Fibroblast of gingiva (primary cell): Measurements from ENCODE around the gene TSPY4.
"Not testable (repeated sequence)": the region's sequence is repeated elsewhere in the genome, so short reads cannot be mapped to it uniquely, and the experiment has no call there.

Source experiments
- DNase-seq: peaks from one replicate; pipeline ENCODE4 v3.0.0-alpha.2; 2011; ENCODE audit warnings: low read depth

The TSPY4 gene, protein sequence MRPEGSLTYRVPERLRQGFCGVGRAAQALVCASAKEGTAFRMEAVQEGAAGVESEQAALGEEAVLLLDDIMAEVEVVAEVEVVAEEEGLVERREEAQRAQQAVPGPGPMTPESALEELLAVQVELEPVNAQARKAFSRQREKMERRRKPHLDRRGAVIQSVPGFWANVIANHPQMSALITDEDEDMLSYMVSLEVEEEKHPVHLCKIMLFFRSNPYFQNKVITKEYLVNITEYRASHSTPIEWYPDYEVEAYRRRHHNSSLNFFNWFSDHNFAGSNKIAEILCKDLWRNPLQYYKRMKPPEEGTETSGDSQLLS

GRCh38 chrY:9337164-9337563 lies at the start of gene TSPY4:
TSPY4 (plus strand) TSS chrY:9337464; CDS start chrY:9337510, 46 bp downstream.
- not testable (repeated sequence) for DNase-seq

DNA sequence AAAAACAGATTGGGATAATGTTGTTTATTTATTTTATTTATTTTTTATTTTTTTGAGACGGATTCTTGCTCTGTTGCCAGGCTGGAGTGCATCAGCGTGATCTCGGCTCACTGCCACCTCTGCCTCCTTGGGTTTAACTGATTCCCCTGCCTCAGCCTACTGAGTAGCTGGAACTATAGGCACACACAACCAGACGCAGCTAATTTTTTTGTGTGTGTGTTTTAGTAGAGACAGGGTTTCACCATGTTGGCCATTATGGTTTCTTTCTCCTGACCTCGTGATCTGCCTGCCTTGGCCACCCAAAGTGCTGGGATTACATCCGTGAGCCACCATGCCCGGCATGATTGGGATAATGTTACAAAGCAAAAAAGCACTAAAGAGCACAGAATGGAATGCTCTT lies 16.3 kb upstream of the TSPY4 start:
- DNase-seq = peak; percentile 23

DNA sequence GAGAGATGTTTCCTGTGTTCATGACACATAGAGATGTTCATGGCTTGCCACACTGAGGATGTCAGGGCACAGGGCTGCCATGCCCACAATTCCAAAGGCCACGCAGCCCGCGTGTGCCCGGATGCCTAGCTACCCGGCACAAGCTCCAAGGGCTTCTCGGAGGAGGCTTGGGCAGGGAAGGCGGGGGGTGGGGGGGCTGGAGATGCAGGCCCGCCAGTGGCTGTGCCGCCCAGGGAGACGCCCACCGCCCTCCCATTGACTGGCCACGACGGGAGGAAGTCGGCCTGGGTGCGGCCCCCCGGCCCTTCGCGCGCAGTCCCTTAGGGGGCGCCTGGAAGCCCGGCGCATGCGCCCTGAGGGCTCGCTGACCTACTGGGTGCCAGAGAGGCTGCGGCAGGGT lies 20.2 kb downstream of the TSPY4 start, which contains the start of gene TSPY8:
Gene TSPY8 (plus strand): TSS at position 301 of the 400 bp plus-strand sequence. CDS start 46 bp downstream, at position 347.
- not testable (repeated sequence) for DNase-seq
